Testis (tissue), 3 donors: ENCODE results near the gene LCN10. TPM values are rescaled to one million over a fixed set of nuclear protein-coding genes. Genes with fewer than 3 reads are reported as not detected.
"Not testable (repeated sequence)": the region's sequence is repeated elsewhere in the genome, so short reads cannot be mapped to it uniquely, and the experiment has no call there.

Experiments
- DNase-seq: peaks from one replicate; pipeline ENCODE4 v3.0.0-alpha.2; 2019
- H3K27ac ChIP-seq, 2 donors: fragments of 200-600 bp; sonication (generic); one replicate each; pipeline ENCODE4 v1.5.1; 2019
- H3K27me3 ChIP-seq: fragments of 200-600 bp; sonication (generic); one replicate; pipeline ENCODE4 v1.5.1; 2019
- H3K36me3 ChIP-seq: fragments of 200-600 bp; sonication (generic); one replicate; pipeline ENCODE4 v1.5.1; 2017; ENCODE audit warnings: low read depth; ENCODE audit errors: missing control alignments
- H3K4me1 ChIP-seq: fragments of 200-600 bp; sonication (generic); one replicate; pipeline ENCODE4 v1.5.1; 2019
- H3K4me3 ChIP-seq, 2 donors: fragments of 200-600 bp; sonication (generic); one replicate each; pipeline ENCODE4 v1.5.1; 2017 to 2019
- H3K9me3 ChIP-seq: fragments of 200-600 bp; sonication (generic); one replicate; pipeline ENCODE4 v1.5.1; 2017
- POLR2A ChIP-seq: fragments of 450-650 bp; IDR thresholded peaks from one replicate; pipeline ENCODE4 v1.6.1; 2017; ENCODE audit warnings: antibody characterized with exemption, mild to moderate bottlenecking, moderate library complexity
- WGBS, 2 donors: methylation state at CpG; one replicate each; pipeline ENCODE4 v1.1.5; 2018; 5-methylcytosine and 5-hydroxymethylcytosine counted together
- intact Hi-C: fragments of 100-400 bp; cut with DNase I; formaldehyde crosslinking; loops from one replicate; pipeline ENCODE4 v1.15.1; 2023; ENCODE audit warnings: low total_unique reads
- polyA plus RNA-seq: library from polyadenylated mRNA; stranded (reverse); fragments of 350-450 nt; fragmentation: Illumina TruSeq; extraction: RNeasy Lipid Tissue Mini Kit (QIAGEN cat#74804); gene quantifications from one replicate; pipeline ENCODE4 v1.2.3, GENCODE V29; 2014; ENCODE audit warnings: low read depth, low replicate concordance; ENCODE audit not compliant: insufficient read depth
- total RNA-seq, 2 donors: library from RNA; depleted of rRNA; stranded (reverse); fragments of >200 nt; gene quantifications; one replicate each; pipeline ENCODE4 v1.2.3, GENCODE V29; 2016
- TF ChIP-seq, protein P1 (sequence below), 3 experiments: fragments of 450-650 bp in 2 of 3; fragments of 200-600 bp in 1 of 3; sonication (generic) in 1 of 3; IDR thresholded peaks; one replicate each; pipeline ENCODE4 v1.5.1; 2016 to 2019; ENCODE audit warnings: antibody characterized with exemption in 3 of 3, mild to moderate bottlenecking in 2 of 3, moderate library complexity in 1 of 3

The LCN10 gene
- total and polyA plus RNA-seq, 3 donors from 2014 or later: 8.3 to 11.7 (median 8.7) TPM

DNA sequence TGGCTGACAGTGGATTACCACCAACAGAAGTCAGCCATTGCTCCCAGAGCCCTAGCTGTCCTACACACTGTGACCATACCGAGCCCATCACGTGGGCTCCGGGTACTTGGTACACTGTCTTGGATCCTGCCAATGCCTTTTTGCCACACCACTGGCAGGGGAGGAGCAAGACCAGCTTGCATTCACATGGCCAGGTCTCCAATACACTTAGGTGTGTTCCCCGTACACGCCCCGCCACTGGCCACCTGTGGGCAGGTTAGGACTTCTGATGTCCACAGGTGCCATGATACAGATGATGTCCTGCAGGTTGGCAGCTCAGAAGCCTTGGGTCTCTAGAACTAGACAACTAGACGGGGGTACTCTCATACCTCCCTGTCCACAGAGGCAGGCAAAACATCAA is 35.7 kb downstream of the LCN10 start:
- no peak for DNase-seq
- H3K4me1 ChIP-seq: peaks cover 6% of the 10 kb centered on the region
- H3K36me3 ChIP-seq: no peaks in the 10 kb centered on the region
- no peak overlapping the region for H3K27ac ChIP-seq
- no peaks in the 10 kb centered on the region for H3K9me3 ChIP-seq
- no peak for TF ChIP-seq POLR2A
- TF ChIP-seq, protein P1, sequence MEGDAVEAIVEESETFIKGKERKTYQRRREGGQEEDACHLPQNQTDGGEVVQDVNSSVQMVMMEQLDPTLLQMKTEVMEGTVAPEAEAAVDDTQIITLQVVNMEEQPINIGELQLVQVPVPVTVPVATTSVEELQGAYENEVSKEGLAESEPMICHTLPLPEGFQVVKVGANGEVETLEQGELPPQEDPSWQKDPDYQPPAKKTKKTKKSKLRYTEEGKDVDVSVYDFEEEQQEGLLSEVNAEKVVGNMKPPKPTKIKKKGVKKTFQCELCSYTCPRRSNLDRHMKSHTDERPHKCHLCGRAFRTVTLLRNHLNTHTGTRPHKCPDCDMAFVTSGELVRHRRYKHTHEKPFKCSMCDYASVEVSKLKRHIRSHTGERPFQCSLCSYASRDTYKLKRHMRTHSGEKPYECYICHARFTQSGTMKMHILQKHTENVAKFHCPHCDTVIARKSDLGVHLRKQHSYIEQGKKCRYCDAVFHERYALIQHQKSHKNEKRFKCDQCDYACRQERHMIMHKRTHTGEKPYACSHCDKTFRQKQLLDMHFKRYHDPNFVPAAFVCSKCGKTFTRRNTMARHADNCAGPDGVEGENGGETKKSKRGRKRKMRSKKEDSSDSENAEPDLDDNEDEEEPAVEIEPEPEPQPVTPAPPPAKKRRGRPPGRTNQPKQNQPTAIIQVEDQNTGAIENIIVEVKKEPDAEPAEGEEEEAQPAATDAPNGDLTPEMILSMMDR (IDR thresholded peaks at IDR 0.05): no peak
- 92 to 95% methylated on average over 7 of the region's 7 CpGs for WGBS, 2 donors
- intact Hi-C loops: no loop called here
- H3K27me3 ChIP-seq: no peaks in the 10 kb centered on the region
- H3K4me3 ChIP-seq: no peak overlapping the region

DNA sequence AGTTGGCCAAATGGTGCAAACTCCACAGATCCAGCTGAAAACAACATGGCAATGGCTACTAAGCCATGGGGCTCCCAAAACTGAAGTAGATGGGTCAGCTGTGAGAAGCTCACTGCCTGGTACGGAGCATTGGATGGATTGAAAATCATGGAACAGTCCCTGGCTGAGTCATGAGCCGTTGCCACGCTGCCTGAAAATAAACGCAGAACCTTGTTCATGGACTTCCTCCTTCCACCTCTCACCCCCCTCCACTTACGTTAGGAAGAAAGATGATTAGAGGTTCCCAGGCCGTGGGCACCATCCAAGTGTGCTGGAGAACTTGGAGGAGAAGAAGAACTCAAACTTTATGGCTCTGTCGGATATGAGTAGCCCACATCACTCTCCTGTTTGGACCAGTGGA is 37.2 kb downstream of the LCN10 start:
- intact Hi-C loops: no loop called here

DNA sequence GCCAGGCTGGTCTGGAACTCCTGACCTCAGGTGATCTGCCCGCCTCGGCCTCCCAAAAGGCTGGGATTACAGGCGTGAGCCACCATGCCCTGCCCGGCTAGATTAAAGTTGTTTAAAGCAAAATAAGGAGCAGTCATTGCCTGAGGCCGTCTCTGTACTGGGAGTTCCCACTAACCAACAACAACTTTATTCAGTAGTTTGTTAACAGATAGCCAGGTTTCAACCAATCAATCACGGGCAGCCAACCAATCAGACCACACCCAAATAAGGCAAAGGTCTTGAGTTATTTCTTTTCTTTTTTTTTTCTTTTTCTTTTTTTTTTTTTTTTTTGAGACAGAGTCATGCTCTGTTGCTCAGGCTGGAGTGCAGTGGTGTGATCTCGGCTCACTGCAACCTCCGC is 38.0 kb downstream of the LCN10 start:
- H3K9me3 ChIP-seq, H3K4me1 ChIP-seq, intact Hi-C loops, H3K27ac ChIP-seq, H3K4me3 ChIP-seq, H3K36me3 ChIP-seq, H3K27me3 ChIP-seq, DNase-seq: not testable (repeated sequence)
- WGBS, 2 donors: 91 to 94% methylated on average over 8 of the region's 8 CpGs

More for the DNA sequence above, 37.2 kb downstream of the LCN10 start:
- no peak overlapping the region for H3K4me3 ChIP-seq
- WGBS, 2 donors: 75 to 87% methylated on average over 7 of the region's 7 CpGs
- no peaks in the 10 kb centered on the region for H3K9me3 ChIP-seq
- no peaks in the 10 kb centered on the region for H3K36me3 ChIP-seq
- H3K4me1 ChIP-seq: no peaks in the 10 kb centered on the region
- TF ChIP-seq POLR2A: no peak
- TF ChIP-seq, protein P1 (IDR thresholded peaks at IDR 0.05): no peak
- no peaks in the 10 kb centered on the region for H3K27me3 ChIP-seq
- no peak for DNase-seq
- no peak overlapping the region for H3K27ac ChIP-seq

DNA sequence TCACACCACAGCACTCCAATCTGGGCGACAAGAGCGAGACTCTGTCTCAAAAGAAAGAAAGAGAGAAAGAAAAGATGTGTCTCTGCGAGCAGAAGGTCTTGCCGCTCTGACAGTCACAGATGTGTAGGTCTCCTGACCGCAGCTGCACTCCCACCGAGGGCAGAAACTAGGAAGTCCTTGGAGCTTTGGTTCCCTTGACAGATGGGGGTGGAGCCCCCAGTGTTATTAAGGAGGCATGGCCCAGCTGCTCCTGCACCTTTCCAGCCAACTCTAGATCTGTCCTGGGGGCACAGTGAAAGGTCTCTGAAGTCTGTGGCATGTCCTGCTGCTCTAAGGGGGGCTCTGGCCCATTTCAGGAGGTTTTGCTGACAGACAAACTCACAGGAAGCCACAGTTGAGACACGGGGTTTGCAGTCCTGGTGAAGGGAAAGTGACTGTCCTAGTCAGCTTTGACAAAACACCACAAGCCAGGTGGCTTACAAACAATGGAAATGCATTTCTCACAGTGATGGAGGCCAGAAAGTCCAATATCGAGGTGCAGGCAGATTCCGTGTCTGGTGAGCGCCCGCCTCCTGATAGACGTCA is 39.4 kb downstream of the LCN10 start:
- no peak for TF ChIP-seq POLR2A
- TF ChIP-seq, protein P1 (IDR thresholded peaks at IDR 0.05): no peak
- no peaks in the 10 kb centered on the region for H3K9me3 ChIP-seq
- H3K27me3 ChIP-seq: no peaks in the 10 kb centered on the region
- no peak overlapping the region for H3K4me3 ChIP-seq
- intact Hi-C loops: no loop called here
- 80 to 85% methylated on average over 12 of the region's 12 CpGs for WGBS, 2 donors
- no peaks in the 10 kb centered on the region for H3K36me3 ChIP-seq
- DNase-seq: no peak
- H3K4me1 ChIP-seq: no peaks in the 10 kb centered on the region
- H3K27ac ChIP-seq: no peak overlapping the region

DNA sequence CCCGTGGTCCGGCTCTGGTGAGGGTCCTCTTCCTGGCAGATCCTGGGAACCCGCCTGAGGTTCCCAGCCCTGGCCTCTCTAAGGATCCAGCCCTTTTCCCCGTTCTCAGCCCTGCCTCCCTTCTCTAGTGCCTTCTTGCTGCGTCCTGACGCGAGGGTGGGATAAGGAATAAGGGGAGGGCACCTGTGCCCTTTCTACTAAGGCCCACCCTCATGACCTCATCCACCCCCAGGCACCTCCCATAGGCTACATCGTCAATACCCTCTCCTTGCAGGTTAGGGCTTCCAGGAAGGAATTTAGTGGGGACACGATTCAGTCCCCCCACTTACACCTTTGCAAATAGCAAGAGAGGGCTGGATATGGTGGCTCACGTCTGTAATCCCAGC is 41.1 kb downstream of the LCN10 start:
- H3K27ac ChIP-seq: no peak overlapping the region
- 35 to 60% methylated on average over 10 of the region's 10 CpGs for WGBS, 2 donors
- no peaks in the 10 kb centered on the region for H3K4me1 ChIP-seq
- H3K9me3 ChIP-seq: no peaks in the 10 kb centered on the region
- no peaks in the 10 kb centered on the region for H3K27me3 ChIP-seq
- H3K4me3 ChIP-seq: no peak overlapping the region
- TF ChIP-seq POLR2A: no peak
- TF ChIP-seq, protein P1 (IDR thresholded peaks at IDR 0.05): no peak
- intact Hi-C loops: no loop called here
- no peak for DNase-seq
- H3K36me3 ChIP-seq: no peaks in the 10 kb centered on the region
